Measurements from ENCODE around the gene GLI2.

The GLI2 gene

DNA sequence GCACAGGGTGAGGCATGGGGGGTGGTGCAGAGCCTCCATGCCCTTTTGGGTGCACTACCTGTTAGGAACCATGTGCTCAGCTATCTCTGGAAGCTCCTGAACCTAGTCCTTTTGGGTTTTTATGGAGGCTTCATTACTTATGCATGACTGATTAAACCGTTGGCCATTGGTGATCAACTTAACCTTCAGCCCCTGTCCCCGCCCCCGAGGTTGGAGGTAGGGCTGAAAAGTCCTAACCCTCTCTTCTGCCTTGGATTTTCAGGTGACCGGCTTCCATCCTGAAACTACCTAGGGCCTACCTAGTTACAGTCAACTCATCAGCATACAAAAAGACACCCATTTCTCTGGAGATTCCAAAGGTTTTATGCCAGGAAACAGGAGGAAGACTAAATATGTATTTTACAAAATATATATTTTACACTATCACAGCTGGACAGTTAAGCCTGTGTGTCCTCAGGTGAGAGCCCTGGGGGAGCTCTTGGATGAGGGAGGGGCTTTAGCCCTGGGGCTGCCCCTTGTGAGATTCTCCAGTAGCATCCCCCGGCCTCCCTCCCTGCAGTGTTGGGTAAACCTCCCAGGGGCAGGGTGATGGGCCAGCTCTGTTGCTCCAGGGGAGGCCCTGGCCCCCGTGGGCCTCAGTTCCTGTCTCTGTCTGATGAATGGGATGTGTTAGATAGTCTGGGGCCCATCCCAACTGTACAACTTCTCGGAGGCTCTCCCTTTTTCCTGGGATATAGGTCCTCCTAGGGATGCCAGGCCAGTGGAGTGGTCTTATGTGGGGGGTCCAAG, 24.1 kb downstream of the GLI2 start:
- DNase-seq = no peak

DNA sequence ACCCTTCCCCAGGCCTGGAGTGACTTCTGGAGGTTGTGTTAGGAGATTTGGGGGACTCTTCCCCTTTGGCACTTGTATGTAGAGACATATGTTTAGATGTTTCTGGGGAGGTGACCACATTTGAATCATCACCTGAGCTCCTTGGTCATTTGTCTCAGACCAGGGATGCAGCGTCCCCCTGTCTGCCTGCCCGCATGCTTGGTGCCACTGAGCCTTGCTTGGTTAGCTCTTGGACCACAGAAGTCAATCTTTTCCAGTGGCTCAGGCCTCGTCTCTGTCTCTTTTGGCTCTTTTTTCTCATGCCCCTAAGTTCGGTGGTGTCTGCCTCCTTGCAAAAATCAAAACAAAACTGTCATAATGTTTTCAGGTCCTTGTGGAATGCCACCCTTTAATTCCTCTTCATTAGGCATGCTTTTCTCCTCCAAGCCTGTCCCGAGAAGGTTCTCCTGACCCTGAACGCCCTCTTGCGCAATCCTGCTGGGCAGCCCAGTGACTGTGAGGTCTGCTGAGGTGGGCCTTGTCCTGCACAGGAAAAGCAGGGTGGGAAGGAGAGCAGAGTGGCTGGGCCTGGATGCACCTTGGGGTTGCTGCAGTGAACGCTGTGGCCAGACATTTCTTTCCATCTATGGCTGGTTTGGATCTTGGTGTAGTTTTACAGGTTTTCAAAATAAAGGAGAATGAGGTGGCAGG, 24.9 kb downstream of the GLI2 start:
- no peak for DNase-seq

DNA sequence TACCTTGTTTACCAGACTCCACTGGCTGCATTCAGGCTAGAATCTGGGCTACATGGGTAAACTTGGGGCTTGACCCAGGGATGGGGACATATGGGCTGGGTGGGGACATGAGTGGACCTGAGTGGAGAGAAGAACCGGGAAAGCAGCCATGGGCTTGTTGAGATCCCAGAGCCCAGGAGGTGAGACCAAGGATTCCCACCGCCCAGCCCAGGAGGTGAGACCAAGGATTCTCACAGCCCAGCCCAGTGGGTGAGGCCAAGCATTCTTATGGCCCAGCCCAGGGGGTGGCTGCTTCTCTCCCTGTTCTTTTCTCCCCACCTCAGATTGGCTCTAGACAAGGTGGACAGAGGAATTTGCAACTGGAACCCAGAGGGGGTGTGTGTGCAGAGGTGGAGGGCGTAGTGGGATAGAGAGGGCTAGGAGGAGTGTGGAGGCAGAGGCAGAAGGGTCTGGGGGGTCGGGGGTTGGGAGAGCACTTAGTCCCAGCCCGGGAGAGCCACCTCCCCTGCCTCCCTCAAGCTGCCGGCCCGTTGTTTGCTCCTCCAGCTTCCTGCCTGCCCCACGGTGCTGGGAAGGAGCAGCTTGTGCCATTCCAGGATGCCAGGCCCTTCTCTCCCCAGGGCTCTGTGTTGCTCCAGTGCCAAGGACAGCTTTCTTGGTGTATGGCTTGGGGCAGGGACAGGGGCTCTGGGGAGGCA, 25.6 kb downstream of the GLI2 start:
- no peak for DNase-seq

DNA sequence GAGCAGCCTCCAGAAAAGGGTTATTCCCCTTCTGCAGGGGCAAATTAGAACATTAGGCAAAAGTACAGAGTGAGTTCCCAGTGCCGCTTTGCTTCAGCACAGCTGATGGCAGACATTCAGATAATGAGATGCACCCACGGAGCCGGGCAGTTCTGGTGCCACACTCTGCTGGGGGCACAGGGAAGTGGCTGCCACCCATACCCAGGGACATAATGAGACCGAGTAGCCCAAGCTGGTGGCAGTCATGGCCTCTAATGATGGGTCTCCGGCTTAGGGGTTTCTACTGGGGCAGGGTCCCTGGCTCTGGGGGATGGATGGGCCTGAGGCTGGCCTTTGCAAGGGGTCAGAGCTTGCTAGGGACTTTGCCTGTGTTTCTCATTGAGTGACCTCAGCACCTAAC, 26.2 kb downstream of the GLI2 start:
- no peak for DNase-seq

DNA sequence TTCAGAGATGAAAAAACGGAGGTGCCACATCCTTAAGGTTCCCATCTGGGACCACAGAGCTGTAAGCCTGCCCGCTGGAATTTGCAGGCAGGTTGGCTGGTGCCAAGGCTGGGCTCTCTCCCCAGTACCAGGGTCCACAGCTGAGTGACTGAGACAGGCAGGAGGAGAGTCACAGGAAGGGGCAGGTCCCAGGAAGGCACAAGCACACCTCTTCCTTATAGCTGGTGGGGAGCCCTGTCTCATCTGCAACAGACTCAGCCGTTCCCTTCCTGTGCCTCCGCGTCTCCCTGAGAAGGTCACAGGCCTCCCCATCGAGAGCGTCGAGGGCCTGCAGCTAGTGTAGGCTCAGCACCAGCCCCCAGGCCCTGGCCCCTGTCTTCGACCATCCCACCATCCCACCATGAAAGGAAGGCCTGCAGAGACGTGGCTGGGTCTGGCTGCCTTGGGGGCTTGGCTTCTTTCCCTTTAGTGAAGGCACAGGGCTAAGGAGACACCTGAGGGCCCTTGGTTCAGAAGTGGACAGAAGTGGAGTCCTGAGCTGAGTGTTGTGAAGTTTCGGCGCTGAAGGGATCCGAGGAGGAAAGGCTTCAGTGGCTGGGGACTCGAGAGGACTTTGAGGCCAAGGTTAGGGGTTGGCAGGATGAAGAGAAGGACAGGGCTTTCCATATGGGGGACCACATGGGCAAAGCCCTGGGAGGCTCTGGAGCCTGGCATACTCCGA, 26.8 kb downstream of the GLI2 start:
- no peak for DNase-seq

DNA sequence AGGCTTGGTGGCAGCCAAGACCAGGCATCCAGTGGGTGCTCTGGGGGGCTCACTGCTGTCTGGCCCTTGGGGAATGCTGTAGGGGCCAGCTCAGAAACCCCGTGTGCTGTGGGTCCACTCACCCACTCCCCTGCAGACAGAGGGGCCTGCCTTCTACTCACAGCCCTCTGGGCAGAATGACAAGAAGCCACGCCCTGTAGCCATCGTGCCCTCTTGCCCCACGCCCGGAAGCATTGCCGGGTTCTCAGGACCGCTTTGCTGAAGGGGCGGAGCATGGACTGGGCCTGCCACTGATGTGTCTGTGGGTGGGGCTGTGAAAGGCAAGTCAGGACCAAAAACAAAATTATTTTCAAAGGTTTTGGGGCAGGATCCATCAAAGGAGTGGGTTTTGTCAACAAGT, 27.8 kb downstream of the GLI2 start:
- DNase-seq = no peak

DNA sequence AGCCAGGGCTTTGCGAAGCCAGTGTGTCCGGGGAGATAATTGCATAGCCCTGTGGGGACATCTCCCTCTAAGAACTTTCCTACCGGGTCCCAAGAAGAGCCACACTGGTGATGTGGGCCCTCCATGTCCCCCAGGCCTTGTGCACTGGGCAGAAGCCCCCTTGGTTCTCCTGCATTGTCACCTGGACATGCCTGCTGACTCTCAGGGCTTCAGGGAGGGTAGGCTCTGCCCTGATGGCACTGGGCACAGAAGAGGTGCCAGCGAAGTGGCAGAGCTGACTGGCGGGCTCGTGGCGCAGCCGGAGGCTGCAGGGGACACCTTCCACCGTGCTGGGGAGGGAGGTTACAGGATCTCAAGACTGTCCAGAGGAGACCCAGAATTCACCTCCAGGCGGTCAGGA, 28.3 kb downstream of the GLI2 start:
- no peak for DNase-seq

DNA sequence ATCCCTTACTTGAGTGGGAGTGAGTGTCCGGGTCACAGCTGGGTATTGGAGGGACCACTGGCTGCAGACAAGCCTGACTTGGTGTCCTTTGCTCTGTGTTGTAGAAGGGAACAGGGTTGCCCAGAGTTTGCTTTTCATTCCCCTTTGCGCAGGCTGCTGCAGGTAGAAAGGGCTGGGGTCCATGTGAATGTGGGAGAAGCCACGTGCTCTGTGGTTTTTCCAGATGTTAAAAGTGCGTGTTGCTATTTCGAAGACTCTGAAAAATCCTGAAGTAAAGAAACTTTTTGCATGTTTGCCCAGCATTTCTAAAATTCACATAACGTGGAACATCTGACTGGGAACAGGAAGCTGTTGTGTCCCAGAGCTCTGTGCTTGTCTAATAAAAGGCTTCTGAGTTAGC, 28.8 kb downstream of the GLI2 start:
- no peak for DNase-seq

DNA sequence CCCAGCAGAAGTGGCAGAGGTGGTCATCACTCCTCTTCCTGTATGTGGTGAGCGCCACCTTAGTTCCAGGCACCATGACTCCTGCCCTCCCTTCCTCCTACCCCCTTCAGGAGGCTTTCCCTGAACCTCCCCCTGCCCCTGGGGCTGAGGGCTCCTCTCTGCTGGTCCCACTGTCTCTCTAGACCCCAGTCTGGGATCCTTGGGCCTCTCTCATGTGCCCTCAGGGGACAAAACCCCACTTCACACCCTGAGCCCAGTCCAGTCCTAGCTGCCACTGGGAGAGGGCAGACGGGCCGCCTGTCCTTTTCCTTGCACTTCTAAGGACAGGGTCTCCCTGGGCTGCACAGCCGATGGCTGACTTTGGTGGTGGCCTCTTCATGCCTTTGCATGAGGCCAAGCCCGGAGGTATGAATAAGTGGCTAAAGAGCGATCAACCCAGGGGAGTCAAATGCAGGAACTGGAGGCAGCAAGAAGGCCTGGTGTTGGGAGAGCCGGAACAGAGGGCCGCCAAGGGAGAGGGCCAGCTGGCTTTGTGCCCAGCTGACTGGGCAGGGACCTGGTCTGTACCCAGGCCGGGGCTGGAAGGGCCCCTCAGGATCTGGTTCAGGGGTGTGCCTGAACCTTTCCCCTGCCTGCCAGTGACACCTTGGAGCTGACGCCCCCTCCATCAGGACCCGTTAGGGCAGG, 29.5 kb downstream of the GLI2 start:
- no peak for DNase-seq

DNA sequence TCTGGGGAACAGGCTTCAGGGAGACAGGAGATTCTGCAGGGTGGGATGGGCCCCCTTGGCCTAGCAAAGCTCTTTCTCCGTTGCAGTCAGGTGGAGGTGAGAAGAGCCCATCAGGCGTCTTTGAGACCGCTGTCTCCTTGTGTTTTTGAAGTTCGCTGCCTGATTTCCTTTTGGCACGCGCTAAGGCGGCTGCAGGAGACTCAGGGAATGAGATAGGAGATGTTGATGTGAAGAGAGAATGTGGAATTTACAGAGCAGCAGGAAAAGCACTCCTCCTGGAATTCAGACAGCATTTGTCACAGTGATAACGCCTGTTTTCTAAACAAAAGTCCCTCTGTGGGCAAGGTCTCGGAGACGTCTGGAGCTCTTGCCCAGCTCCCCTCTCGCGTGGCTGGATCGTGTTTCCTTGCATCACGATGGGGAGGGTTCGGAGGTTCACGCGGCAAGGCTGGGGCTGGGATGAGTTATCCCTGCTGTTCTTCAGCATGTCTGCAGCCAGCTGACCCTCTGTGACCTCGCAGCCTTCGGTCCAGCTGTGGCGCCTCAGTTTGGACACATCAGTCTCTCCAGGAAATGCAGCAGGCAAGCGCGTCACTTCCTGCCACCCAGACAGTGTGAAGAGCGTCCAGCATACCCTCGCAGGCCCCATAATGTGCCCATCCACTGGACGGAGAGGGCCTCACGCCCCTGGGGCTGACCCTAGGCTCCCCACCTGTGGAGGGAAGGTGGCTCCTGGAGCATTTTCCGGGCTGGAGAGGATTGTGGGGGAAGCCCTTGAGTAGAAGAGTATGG, 30.2 kb downstream of the GLI2 start:
- no peak for DNase-seq

DNA sequence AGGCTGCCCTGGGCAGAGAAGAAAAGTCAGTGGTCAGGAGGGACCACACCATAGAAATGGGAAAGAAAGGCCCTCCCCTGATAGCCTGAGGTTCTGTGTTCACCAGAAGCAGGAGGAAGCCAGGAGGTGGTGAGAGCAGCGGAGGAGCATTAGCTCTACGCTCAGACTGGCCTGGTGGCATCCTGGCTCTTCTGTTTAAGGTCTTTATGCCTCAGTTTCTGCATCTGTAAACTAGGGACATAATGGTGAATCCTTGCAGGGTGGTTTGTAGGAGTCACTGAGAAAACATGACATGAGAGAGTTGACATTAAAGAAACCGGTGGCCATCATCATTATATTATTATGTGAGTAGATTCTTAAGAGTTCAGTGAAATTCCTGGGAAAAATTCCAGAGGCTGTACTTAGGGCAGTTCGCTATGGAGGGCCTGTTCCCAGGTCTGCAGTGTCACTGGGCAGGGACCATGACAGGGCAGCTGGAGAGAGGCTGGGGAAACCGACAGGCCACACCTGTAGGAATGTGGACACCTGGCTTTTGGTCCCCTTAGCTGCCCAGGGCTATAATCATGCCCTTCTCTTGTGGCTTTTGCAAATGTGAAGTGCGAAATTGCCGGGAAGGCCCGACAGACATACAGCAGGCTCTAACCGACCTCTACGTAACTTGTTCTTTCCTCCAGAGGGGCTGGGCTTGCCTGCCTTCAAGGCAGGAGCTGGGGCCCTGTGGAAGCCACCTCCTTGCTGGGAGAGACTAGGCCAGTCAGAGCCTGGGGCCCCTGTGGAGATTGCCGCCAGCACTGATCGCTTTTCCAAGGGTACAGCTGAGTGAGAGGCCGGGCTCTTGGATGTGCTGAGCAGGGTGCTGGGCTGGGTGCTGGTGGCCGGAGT, 31.0 kb downstream of the GLI2 start:
- DNase-seq = no peak

DNA sequence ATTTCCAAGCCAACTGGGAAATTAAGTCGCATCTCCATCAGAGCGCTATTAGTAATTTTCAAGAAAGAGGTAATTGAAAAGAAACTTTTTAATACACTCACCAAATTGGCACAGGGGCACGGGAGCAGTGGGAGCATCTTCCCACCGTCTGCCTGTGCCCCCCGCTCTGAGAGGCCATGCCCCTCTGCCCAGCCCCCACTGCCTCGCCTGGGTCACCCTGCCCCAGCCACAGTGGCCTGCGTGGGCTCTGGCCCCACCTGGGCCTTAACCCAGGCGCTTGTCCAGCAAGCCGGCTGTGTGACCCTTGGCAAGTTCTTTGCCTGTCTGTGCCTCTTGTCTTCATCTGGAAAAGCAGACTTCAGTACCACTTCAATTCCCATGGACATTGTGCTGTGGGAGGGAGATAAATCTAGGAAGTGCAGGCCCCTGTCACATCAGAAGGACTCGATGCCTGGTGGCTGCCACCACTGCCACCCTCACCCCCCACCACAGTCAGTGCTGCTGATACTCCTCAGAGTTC, 31.9 kb downstream of the GLI2 start:
- no peak for DNase-seq

DNA sequence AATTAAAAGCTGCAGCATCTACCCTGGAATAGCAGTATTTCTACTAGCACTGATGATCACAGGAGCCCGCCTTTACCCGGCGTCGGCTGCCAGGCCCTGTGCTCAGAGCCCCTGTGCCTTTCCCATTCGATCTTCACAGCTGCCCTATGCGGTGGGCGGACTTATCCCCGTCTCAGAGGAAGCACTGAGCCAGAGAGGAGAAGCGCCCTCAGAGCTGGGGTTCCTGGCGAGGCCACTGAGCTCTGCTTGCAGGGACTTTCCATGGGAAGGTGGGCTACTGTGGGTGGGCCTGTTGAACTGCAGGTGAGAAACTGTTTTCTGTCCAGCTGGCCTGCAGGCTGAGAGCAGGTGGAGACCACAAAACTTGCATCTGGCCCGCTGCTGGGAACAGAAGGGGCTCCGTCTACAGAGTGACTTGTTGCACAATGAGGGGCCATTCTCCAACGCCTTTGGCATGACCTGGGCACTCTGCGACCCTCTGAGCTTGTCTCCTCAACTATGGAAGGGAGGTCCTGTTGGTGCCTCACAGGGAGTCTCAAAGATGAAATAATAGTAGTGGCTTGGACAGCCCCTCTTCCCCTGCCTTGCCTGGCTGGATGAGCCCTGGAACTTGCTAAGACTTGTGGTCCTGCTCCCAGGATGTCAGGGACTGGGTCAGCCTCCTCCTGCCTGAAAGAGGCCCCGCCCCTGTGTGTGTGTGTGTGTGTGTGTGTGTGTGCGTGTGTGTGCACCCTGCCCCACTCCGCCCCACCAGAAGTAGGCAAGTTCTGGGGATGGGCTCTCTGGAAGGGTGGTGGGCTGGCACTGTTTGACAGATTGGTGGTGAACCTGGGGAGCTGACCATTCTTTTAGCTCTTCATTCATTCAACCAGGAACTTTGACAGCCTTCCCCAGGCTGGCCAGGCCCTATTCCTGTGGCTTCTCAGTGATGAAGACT, 32.7 kb downstream of the GLI2 start:
- no peak for DNase-seq

DNA sequence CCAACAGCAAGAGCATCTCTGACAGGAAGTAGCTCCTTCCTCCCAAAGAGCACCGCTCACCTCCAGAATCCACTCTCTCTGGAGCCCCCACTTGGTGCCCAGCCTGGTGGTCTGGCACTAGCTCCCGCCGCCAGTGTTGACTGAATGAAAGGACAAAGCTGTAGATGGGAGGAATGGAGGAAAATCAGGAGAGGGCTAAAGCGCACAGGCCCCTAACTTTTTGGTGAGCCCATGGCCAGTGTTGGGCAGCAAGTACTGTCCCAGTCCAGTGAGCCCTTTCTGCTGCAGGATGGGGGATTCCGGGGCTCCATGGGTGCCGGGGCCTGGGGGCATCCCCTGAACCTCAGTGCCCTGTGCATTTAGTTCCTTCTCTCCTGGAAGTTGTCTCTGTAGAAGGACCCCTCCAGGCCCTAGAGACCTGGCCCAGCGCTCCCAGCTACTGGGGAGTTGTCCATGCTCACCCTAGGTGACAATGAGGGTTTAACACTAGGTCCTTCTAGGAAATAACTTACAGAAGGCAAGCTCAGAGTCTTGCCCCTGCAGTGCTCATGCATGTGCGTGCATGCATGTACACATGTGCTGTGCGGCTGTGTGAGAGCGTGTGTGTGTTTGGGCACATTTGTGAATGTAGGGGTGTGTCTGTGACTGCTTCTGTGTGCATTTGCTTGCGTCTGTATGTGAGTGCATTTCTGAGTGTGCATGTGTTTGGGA, 33.6 kb downstream of the GLI2 start:
- no peak for DNase-seq

DNA sequence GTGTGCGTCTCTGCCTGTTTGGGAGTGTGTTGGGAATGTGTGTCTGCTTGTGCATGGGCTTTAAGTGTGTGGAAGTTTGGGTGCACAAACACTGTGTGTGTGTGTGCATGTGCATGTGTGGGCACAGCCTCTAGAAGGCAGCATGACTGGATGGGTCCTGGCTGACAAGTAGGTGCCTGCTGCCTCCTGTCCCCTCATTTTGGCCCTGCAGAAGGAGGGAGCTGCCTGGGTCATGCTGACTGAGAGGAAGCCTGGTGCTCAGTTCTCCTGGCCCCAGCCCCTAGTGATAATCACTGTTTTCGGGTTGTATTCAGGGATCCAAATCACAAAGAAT, 34.1 kb downstream of the GLI2 start:
- no peak for DNase-seq

DNA sequence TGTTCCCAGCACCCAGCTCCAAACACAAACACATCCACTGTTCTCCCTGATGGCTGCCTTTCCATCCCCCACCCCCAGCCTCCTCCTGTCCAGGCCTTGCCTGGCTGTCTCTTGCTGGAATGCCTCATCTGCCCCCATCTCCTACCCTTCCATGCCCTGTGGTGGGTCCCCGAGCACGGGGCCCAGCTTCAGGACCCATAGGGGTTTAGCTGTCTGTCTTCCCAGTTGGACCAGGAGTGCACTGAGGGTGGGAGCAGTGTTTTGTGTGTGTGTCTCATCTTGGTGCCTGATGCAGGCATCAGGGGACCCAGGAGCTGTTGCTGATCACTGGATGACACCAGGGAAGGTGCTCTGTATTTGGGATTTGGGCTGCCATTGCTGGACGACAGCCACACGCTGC, 34.5 kb downstream of the GLI2 start:
- no peak for DNase-seq

DNA sequence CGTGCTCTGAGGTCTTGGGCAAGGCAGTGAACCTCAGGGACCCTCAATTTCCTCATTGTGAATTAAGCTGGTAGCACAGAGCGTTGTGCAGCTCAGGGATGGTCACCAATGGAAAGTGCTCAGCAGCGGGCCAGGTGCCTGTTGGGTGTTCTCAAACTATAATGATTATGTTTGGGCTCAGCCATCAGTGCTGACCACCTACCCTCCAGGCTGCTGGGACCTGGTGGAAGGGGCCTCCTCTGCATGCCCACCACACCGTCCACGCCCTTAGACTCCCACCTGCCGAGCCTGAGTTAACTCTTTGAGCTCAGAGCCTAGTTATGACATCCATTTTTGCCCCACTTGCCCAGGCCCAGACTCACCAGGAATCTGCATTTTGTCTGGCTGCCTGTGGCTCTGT, 35.0 kb downstream of the GLI2 start:
- DNase-seq = no peak

DNA sequence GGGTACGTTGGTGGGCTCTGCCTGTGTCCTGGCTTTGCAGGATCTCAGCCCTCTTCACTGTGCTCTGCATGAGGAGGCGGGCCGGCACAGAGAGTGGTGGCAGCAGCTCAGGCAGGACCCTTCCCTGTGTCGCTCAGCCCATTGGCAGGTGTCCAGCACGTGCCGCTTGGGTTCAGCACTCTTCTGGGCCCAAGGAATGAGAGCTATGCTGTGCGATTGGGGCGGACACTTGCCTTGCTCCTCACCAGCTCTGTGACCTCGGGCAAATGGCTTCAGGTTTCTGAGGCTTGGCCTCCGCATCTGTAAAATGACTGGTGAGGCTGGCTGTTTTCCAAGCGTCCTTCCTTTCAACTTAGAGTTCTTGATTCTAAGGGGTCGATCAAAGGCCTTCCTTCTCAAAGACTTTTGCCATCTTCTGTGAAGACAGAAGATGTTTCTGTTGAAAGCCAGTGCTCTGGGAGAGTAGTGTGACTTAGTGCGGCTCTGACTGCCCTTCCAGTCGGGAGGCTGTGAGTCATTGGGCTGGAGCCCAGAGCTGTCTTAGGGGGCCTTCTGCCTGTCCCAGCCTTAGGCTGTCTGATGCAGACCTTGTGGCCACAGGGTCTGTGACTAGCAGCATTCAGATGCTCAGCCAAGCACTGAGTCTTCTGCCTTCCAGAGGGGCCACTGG, 35.6 kb downstream of the GLI2 start:
- DNase-seq = no peak
